SU-DHL-6 (cell line): ENCODE measurements around the gene OR4E2.
A peak's percentile ranks its signal among the peaks of the same experiment; 100 is the strongest.
"Not testable (repeated sequence)": the region's sequence is repeated elsewhere in the genome, so short reads cannot be mapped to it uniquely, and the experiment has no call there.

Experiments
- H2AFZ ChIP-seq: fragments of 200-600 bp; sonication (generic); 2 replicates; pipeline ENCODE4 v1.6.1; 2014; ENCODE audit warnings: low read depth, mild to moderate bottlenecking, moderate library complexity, mixed read lengths, antibody characterized with exemption, low read length; ENCODE audit not compliant: severe bottlenecking
- H3F3A ChIP-seq: fragments of 200-600 bp; shearing (Covaris generic); 2 replicates; pipeline ENCODE4 v1.6.0; 2016; ENCODE audit warnings: antibody characterized with exemption, mild to moderate bottlenecking; ENCODE audit not compliant: insufficient read depth
- H3K27ac ChIP-seq: fragments of 200-600 bp; sonication (generic); 2 replicates; pipeline ENCODE4 v1.5.1; 2016; ENCODE audit warnings: low read depth, mild to moderate bottlenecking, low read length, moderate library complexity, mixed read lengths
- H3K27me3 ChIP-seq: fragments of 200-600 bp; sonication (generic), shearing (Covaris generic); 2 replicates; pipeline ENCODE4 v1.6.0; 2014; ENCODE audit warnings: mild to moderate bottlenecking, low read length
- H3K36me3 ChIP-seq: fragments of 200-600 bp; sonication (generic); 2 replicates; pipeline ENCODE4 v1.6.1; 2014; ENCODE audit warnings: mild to moderate bottlenecking, low read length, mixed read lengths
- H3K4me2 ChIP-seq: fragments of 300-600, 200-600 bp; shearing (Covaris generic), sonication (generic); 2 replicates; pipeline ENCODE4 v1.6.0; 2014; ENCODE audit warnings: low read length, low read depth, mild to moderate bottlenecking; ENCODE audit not compliant: poor library complexity, severe bottlenecking
- H3K4me3 ChIP-seq: fragments of 200-600 bp; sonication (generic); 2 replicates; pipeline ENCODE4 v1.5.1; 2014; ENCODE audit warnings: antibody characterized with exemption, low read length, mild to moderate bottlenecking, mixed read lengths; ENCODE audit not compliant: insufficient read depth, poor library complexity, severe bottlenecking
- H3K79me2 ChIP-seq: fragments of 200-600 bp; sonication (generic); 2 replicates; pipeline ENCODE4 v1.6.1; 2014; ENCODE audit warnings: mild to moderate bottlenecking, low read length, moderate library complexity; ENCODE audit not compliant: insufficient read depth
- H3K9ac ChIP-seq: fragments of 200-600 bp; sonication (generic); 2 replicates; pipeline ENCODE4 v1.7.0; 2014; ENCODE audit warnings: mild to moderate bottlenecking, low read length
- H3K9me2 ChIP-seq: fragments of 200-600 bp; sonication (generic); replicated peaks from 2 replicates; pipeline ENCODE4 v1.6.1; 2014; ENCODE audit warnings: low read length; ENCODE audit not compliant: insufficient read depth
- H3K9me3 ChIP-seq: fragments of 200-600 bp; sonication (generic); 2 replicates; pipeline ENCODE4 v1.6.1; 2014; ENCODE audit warnings: low read length, mixed read lengths; ENCODE audit not compliant: insufficient read depth
- H4K20me1 ChIP-seq: fragments of 200-600 bp; sonication (generic); 2 replicates; pipeline ENCODE4 v1.6.1; 2014; ENCODE audit warnings: low read depth, mild to moderate bottlenecking, antibody characterized with exemption, low read length, moderate library complexity, mixed read lengths
- CTCF ChIP-seq: fragments of 200-600 bp; sonication (generic); IDR thresholded peaks from one replicate; pipeline ENCODE4 v1.5.1; 2017; ENCODE audit warnings: antibody characterized with exemption, mild to moderate bottlenecking, low read length, moderate library complexity; ENCODE audit not compliant: insufficient read depth, poor library complexity, severe bottlenecking
- EZH2phosphoT487 ChIP-seq: fragments of 200-600 bp; sonication (generic), shearing (Covaris generic); conservative IDR thresholded peaks from 2 replicates; pipeline ENCODE4 v1.6.1; 2018; ENCODE audit warnings: mild to moderate bottlenecking, antibody characterized with exemption, low read length, moderate library complexity, mixed read lengths

The OR4E2 gene

GRCh38 chr14:21698538-21698937, 44.9 kb downstream of the OR4E2 start:
- H4K20me1 ChIP-seq, H3K9me2 ChIP-seq, H2AFZ ChIP-seq, H3F3A ChIP-seq, H3K9ac ChIP-seq, H3K27me3 ChIP-seq, H3K27ac ChIP-seq, H3K36me3 ChIP-seq, H3K4me2 ChIP-seq, H3K9me3 ChIP-seq, H3K79me2 ChIP-seq, H3K4me3 ChIP-seq: not testable (repeated sequence)

- Histone ChIP-seq H3K27ac (no peak overlapping the region), H3K36me3 (peaks cover 5% of the 10 kb centered on the region), H3F3A (peaks cover 13% of the 10 kb centered on the region)
Observed at GRCh38 chr14:21699551-21699950, 45.9 kb downstream of the OR4E2 start.

GRCh38 chr14:21702316-21702715, 48.7 kb downstream of the OR4E2 start:
- Histone ChIP-seq H3K79me2 (no peaks in the 10 kb centered on the region), H3K9me3 (peaks cover 8% of the 10 kb centered on the region; the same call in 1 of the 2 replicates), H3K4me3 (no peak overlapping the region), H4K20me1 (no peaks in the 10 kb centered on the region), H3F3A (peaks cover 30% of the 10 kb centered on the region), H3K9me2 (no peaks in the 10 kb centered on the region), H3K9ac (no peak overlapping the region), H3K27me3 (no peaks in the 10 kb centered on the region), H3K36me3 (peaks cover 17% of the 10 kb centered on the region), H2AFZ (no peak overlapping the region), H3K4me2 (no peak overlapping the region), H3K27ac (no peak overlapping the region)
- no peak for TF ChIP-seq EZH2phosphoT487
- no peak for TF ChIP-seq CTCF

More at GRCh38 chr14:21699551-21699950, 45.9 kb downstream of the OR4E2 start:
- Histone ChIP-seq H4K20me1 (no peaks in the 10 kb centered on the region), H3K79me2 (no peaks in the 10 kb centered on the region), H3K9me3 (no peaks in the 10 kb centered on the region), H3K27me3 (no peaks in the 10 kb centered on the region), H3K4me2 (no peak overlapping the region), H3K4me3 (no peak overlapping the region), H2AFZ (no peak overlapping the region), H3K9me2 (no peaks in the 10 kb centered on the region), H3K9ac (no peak overlapping the region)
- TF ChIP-seq EZH2phosphoT487 (no peak), CTCF (no peak)

GRCh38 chr14:21703357-21704326, 50.0 kb downstream of the OR4E2 start:
- peak overlapping the region; percentile 22 for H3K4me3 ChIP-seq
- H3K27ac ChIP-seq: peak overlapping the region; percentile 97
- H3K79me2 ChIP-seq: no peaks in the 10 kb centered on the region
- 0 out of 2 replicates have a peak, but pooled peaks have one; percentile 82 for TF ChIP-seq EZH2phosphoT487
- TF ChIP-seq CTCF: no peak
- no peaks in the 10 kb centered on the region for H3K9me2 ChIP-seq
- H2AFZ ChIP-seq: no peak overlapping the region
- peaks cover 8% of the 10 kb centered on the region; the same call in 1 of the 2 replicates for H3K9me3 ChIP-seq
- no peaks in the 10 kb centered on the region for H4K20me1 ChIP-seq
- H3F3A ChIP-seq: peaks cover 30% of the 10 kb centered on the region
- H3K9ac ChIP-seq: peak overlapping the region; percentile 49
- peaks cover 28% of the 10 kb centered on the region for H3K36me3 ChIP-seq
- H3K27me3 ChIP-seq: no peaks in the 10 kb centered on the region
- peak overlapping the region; percentile 90 for H3K4me2 ChIP-seq
